Fibroblast of lung (primary cell): Measurements from ENCODE around the gene ZBTB1. TPM values are rescaled to one million over a fixed set of nuclear protein-coding genes. Genes with fewer than 3 reads are reported as not detected.

ENCODE experiments used
- DNase-seq, 2 donors: peaks; one replicate each; pipeline versions ENCODE4 v3.0.0 to v3.0.0-alpha.2; 2010; ENCODE audit warnings: low read depth in 2 of 2
- H2AFZ ChIP-seq: 2 replicates; pipeline ENCODE4 v1.5.1; 2012; ENCODE audit warnings: low read length, control low read depth, inconsistent platforms
- H3K27ac ChIP-seq: 2 replicates; pipeline ENCODE4 v1.5.1; 2011; ENCODE audit warnings: low read length, control low read depth; ENCODE audit not compliant: insufficient read depth
- H3K27me3 ChIP-seq: 2 replicates; pipeline ENCODE4 v1.5.1; 2011; ENCODE audit warnings: mild to moderate bottlenecking, low read length; ENCODE audit not compliant: control insufficient read depth, insufficient read depth
- H3K36me3 ChIP-seq: 2 replicates; pipeline ENCODE4 v1.5.1; 2011; ENCODE audit warnings: low read length; ENCODE audit not compliant: control insufficient read depth, insufficient read depth
- H3K4me1 ChIP-seq: 2 replicates; pipeline ENCODE4 v1.5.1; 2011; ENCODE audit warnings: low read length; ENCODE audit not compliant: control insufficient read depth, insufficient read depth; ENCODE audit errors: extremely low read depth
- H3K4me2 ChIP-seq: 2 replicates; pipeline ENCODE4 v1.5.1; 2011; ENCODE audit warnings: low read length, control low read depth; ENCODE audit not compliant: insufficient read depth; ENCODE audit errors: extremely low read depth
- H3K4me3 ChIP-seq, 4 experiments: fragments of 200-600 bp in 1 of 4; sonication (generic) in 1 of 4; replicated peaks in 1 of 4; 2 replicates each; pipeline ENCODE4 v1.5.1; 2011 to 2016; ENCODE audit warnings: low read length in 4 of 4, low read depth in 3 of 4, mild to moderate bottlenecking in 3 of 4, control low read depth in 2 of 4, inconsistent platforms in 1 of 4, mixed read lengths in 1 of 4; ENCODE audit not compliant: insufficient read depth in 1 of 4; ENCODE audit errors: control extremely low read depth in 1 of 4
- H3K79me2 ChIP-seq: 2 replicates; pipeline ENCODE4 v1.5.1; 2012; ENCODE audit warnings: mild to moderate bottlenecking, low read length, inconsistent platforms; ENCODE audit not compliant: control insufficient read depth, insufficient read depth
- H3K9ac ChIP-seq: 2 replicates; pipeline ENCODE4 v1.5.1; 2011; ENCODE audit warnings: mild to moderate bottlenecking, low read length, control low read depth; ENCODE audit not compliant: insufficient read depth
- H3K9me3 ChIP-seq: 2 replicates; pipeline ENCODE4 v1.5.1; 2012; ENCODE audit warnings: low read depth, low read length; ENCODE audit not compliant: control insufficient read depth, insufficient read depth
- H4K20me1 ChIP-seq: 2 replicates; pipeline ENCODE4 v1.5.1; 2011; ENCODE audit warnings: low read length; ENCODE audit not compliant: control insufficient read depth, insufficient read depth; ENCODE audit errors: extremely low read depth
- EZH2 ChIP-seq: IDR thresholded peaks from 2 replicates; pipeline ENCODE4 v1.5.1; 2012; ENCODE audit warnings: low read length, control low read depth, mild to moderate bottlenecking; ENCODE audit errors: missing control alignments
- polyA plus RNA-seq, 2 donors: library from polyadenylated mRNA; depleted of rRNA in 1 of 2; stranded (reverse) in 1 of 2; unstranded in 1 of 2; fragments of >200 nt; gene quantifications; 2 replicates each; pipeline ENCODE4 v1.2.1, GENCODE V29; 2011 to 2012; ENCODE audit warnings: missing spikeins in 1 of 2
- total RNA-seq: library from RNA; depleted of rRNA; stranded (reverse); fragments of >200 nt; gene quantifications from 2 replicates; pipeline ENCODE4 v1.2.1, GENCODE V29; 2014
- TF ChIP-seq, protein P1 (sequence below), 2 donors: IDR thresholded peaks in 1 of 2; conservative IDR thresholded peaks in 1 of 2; 1 replicate in 1 of 2; 2 replicates in 1 of 2; pipeline ENCODE4 v1.5.1; 2011 to 2012; ENCODE audit warnings: low read length in 2 of 2, control low read depth in 1 of 2, inconsistent platforms in 1 of 2, low read depth in 1 of 2, mild to moderate bottlenecking in 1 of 2

ZBTB1 gene
- total and polyA plus RNA-seq, 2 donors (not counting 1 experiment from before 2014, with no cell fraction given): 39.1 to 40.5 TPM

GRCh38 chr14:64504897-64505794 lies 576 bp downstream of the ZBTB1 start:
- Histone ChIP-seq H3K36me3 (no peaks in the 10 kb centered on the region), H3K4me2 (peak overlapping the region; percentile 92), H3K4me1 (peaks cover 13% of the 10 kb centered on the region), H2AFZ (no peak overlapping the region), H3K9me3 (no peaks in the 10 kb centered on the region), H3K4me3 (peak overlapping the region; percentile 73 to 90 (median 80)), H4K20me1 (peaks cover 12% of the 10 kb centered on the region), H3K27me3 (no peaks in the 10 kb centered on the region), H3K27ac (peak overlapping the region; percentile 98), H3K9ac (peak overlapping the region; percentile 97), H3K79me2 (peaks cover 66% of the 10 kb centered on the region)
- no peak for TF ChIP-seq EZH2
- TF ChIP-seq, protein P1, sequence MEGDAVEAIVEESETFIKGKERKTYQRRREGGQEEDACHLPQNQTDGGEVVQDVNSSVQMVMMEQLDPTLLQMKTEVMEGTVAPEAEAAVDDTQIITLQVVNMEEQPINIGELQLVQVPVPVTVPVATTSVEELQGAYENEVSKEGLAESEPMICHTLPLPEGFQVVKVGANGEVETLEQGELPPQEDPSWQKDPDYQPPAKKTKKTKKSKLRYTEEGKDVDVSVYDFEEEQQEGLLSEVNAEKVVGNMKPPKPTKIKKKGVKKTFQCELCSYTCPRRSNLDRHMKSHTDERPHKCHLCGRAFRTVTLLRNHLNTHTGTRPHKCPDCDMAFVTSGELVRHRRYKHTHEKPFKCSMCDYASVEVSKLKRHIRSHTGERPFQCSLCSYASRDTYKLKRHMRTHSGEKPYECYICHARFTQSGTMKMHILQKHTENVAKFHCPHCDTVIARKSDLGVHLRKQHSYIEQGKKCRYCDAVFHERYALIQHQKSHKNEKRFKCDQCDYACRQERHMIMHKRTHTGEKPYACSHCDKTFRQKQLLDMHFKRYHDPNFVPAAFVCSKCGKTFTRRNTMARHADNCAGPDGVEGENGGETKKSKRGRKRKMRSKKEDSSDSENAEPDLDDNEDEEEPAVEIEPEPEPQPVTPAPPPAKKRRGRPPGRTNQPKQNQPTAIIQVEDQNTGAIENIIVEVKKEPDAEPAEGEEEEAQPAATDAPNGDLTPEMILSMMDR (conservative IDR thresholded peaks at IDR 0.05 in 1 of 2, IDR thresholded peaks at IDR 0.05 in 1 of 2; ENCODE audit: low read depth in 1 of 2, low read length in 2 of 2): no peak
- peak; percentile 86 for DNase-seq

GRCh38 chr14:64506721-64507120 lies 2.2 kb downstream of the ZBTB1 start:
- Histone ChIP-seq H3K4me3 (peak overlapping the region; percentile 0 to 86 (median 12)), H3K27ac (peak overlapping the region; percentile 41), H3K4me2 (peak overlapping the region; percentile 27), H4K20me1 (peaks cover 14% of the 10 kb centered on the region), H3K4me1 (peaks cover 11% of the 10 kb centered on the region), H3K36me3 (no peaks in the 10 kb centered on the region), H3K79me2 (peaks cover 78% of the 10 kb centered on the region), H3K9me3 (no peaks in the 10 kb centered on the region), H3K9ac (no peak overlapping the region), H3K27me3 (no peaks in the 10 kb centered on the region), H2AFZ (no peak overlapping the region)
- no peak for TF ChIP-seq EZH2
- TF ChIP-seq, protein P1 (conservative IDR thresholded peaks at IDR 0.05 in 1 of 2, IDR thresholded peaks at IDR 0.05 in 1 of 2; ENCODE audit: low read depth in 1 of 2, low read length in 2 of 2): no peak
- DNase-seq: no peak

- no peaks in the 10 kb centered on the region for H3K27me3 ChIP-seq
- peak overlapping the region in 3 of 4 experiments; percentile 0 to 86 (median 23) for H3K4me3 ChIP-seq
- H3K4me1 ChIP-seq: peaks cover 7% of the 10 kb centered on the region
- DNase-seq: peak; percentile 39 to 44
- peaks cover 14% of the 10 kb centered on the region for H4K20me1 ChIP-seq
- H2AFZ ChIP-seq: no peak overlapping the region
- no peaks in the 10 kb centered on the region for H3K36me3 ChIP-seq
- H3K79me2 ChIP-seq: peaks cover 78% of the 10 kb centered on the region
- H3K9me3 ChIP-seq: no peaks in the 10 kb centered on the region
- H3K27ac ChIP-seq: no peak overlapping the region
- H3K4me2 ChIP-seq: peak overlapping the region; percentile 75
- no peak for TF ChIP-seq EZH2
- TF ChIP-seq, protein P1 (conservative IDR thresholded peaks at IDR 0.05 in 1 of 2, IDR thresholded peaks at IDR 0.05 in 1 of 2; ENCODE audit: low read depth in 1 of 2, low read length in 2 of 2): no peak
- H3K9ac ChIP-seq: no peak overlapping the region
These were observed 3.0 kb downstream of the ZBTB1 start for GRCh38 chr14:64507376-64508156.
